ENCODE results near the gene BPIFB2.

BPIFB2 gene

DNA sequence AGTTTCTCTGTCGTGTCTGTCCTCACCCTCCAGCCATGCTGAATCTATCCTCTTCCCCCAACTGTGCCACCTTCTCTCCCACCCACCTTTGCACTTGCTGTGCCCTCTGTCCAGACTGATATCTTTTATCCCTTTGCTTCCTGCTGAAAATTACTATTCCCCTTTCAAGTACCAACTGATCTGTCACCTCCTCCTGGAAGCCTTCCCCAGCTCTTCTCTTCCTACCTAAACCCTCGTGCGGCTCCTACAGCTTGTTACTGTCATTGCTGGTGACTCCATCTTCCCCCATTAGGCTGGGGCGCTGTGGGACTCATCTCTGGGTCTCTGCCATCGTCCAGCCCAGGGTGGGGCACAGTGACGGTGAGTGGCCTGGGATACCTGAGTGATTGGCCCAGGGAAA is 25.1 kb downstream of the BPIFB2 start:
- TF ChIP-seq, protein P1, sequence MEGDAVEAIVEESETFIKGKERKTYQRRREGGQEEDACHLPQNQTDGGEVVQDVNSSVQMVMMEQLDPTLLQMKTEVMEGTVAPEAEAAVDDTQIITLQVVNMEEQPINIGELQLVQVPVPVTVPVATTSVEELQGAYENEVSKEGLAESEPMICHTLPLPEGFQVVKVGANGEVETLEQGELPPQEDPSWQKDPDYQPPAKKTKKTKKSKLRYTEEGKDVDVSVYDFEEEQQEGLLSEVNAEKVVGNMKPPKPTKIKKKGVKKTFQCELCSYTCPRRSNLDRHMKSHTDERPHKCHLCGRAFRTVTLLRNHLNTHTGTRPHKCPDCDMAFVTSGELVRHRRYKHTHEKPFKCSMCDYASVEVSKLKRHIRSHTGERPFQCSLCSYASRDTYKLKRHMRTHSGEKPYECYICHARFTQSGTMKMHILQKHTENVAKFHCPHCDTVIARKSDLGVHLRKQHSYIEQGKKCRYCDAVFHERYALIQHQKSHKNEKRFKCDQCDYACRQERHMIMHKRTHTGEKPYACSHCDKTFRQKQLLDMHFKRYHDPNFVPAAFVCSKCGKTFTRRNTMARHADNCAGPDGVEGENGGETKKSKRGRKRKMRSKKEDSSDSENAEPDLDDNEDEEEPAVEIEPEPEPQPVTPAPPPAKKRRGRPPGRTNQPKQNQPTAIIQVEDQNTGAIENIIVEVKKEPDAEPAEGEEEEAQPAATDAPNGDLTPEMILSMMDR (conservative IDR thresholded peaks at IDR 0.05; ENCODE audit: low read length) = no peak
- no peak for DNase-seq (ENCODE audit: low read depth)
- H3K4me3 ChIP-seq (ENCODE audit: low read length) = no peak overlapping the region

DNA sequence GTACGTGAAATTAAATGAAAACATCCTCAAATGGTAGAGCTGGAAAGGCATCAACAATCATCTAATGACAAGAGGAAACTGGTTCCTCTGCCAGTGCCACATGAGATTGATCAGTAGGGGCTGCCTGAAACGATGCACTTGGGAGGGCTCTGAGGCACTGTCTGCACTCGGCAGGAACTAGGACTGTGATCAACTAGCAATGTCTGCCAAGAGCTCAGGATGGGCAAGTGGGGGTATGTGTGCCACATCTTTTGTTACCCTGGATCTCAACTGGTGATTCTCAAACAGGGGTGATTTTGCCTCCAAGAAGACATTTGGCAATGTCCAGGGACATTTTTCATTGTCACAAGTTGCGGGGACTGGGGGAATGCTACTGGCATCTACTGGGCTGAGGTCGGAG is 25.9 kb downstream of the BPIFB2 start:
- H3K4me3 ChIP-seq (ENCODE audit: low read length) = no peak overlapping the region
- no peak for DNase-seq (ENCODE audit: low read depth)
- TF ChIP-seq, protein P1 (conservative IDR thresholded peaks at IDR 0.05; ENCODE audit: low read length) = no peak

DNA sequence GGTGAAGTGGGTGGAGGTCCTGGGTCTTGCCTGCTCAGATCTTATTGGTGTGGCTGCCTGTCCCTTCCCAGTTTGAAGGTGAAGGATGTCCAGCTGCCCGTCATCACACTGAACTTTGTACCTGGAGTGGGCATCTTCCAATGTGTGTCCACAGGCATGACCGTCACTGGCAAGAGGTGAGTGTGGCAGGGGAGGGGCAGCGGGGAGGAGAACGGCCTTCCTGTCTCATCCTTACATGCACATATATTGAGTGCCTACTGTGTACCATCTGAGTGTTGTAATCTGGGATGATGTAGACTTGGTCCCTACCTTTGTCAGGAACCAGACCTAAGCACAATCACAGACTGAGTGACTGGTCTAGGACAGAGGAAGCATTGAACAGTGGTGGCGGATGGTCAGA is 26.6 kb downstream of the BPIFB2 start:
- DNase-seq (ENCODE audit: low read depth) = no peak
- no peak overlapping the region for H3K4me3 ChIP-seq (ENCODE audit: low read length)
- TF ChIP-seq, protein P1 (conservative IDR thresholded peaks at IDR 0.05; ENCODE audit: low read length) = no peak

DNA sequence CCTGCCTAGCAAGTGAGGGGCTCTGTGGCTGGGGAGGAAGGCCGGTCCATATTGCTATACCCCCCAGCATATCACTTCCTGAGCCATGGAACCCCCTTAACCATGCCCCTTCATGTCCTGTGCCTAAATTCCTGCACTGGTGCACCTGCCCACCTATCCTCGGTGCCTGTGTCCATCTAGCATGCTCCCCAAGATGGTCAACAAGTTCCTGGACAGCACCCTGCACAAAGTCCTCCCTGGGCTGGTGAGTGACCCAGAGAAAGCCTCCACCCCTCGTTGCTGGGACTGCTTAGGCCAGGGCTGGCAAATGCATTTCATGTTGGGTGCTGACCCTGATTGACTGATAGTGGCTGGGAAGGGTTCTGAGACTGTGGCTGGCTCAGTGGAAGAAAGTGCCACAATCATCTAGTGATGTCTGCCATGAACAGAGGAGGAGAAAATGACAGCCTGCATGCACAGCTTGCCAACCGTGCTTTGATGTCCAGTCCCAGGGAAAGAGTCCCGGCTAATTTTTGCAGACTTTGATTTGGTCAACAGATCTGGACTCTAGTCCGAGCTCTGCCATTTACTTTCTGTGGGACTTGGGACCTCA is 27.5 kb downstream of the BPIFB2 start:
- no peak overlapping the region for H3K4me3 ChIP-seq (ENCODE audit: low read length)
- TF ChIP-seq, protein P1 (conservative IDR thresholded peaks at IDR 0.05; ENCODE audit: low read length) = no peak
- DNase-seq (ENCODE audit: low read depth) = no peak

DNA sequence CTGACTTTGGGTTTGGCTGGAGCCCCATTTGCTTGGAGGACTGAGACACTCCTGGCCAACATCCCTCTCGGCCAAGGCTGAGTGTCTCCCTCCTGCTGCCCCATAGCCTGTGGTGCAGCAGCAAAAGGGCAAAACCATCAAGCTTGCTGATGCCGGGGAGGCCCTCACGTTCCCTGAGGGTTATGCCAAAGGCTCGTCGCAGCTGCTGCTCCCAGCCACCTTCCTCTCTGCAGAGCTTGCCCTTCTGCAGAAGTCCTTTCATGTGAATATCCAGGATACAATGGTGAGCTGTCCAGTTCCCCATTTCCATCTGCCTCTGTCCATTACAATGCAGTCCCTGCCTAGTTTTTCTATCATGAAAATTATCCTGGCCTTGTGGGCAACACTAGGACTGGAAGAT is 30.0 kb downstream of the BPIFB2 start:
- no peak overlapping the region for H3K4me3 ChIP-seq (ENCODE audit: low read length)
- no peak for DNase-seq (ENCODE audit: low read depth)
- TF ChIP-seq, protein P1 (conservative IDR thresholded peaks at IDR 0.05; ENCODE audit: low read length) = no peak

DNA sequence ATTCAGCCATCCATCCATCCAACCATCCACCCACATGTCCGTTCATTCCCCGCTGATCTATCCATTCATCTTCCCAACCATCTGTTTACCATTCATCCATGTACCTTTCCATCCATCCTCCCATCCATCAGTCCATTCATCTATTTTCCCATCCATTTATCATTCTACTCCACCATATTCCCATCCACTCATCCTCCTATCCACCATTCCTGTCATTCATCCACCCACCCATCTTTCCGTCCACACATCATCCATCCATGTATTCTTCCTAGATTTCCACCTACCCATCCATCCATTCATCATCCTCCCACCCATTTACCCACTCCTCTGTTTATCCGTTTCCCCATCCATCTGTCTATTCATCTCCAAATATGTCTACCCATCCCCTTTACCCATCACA is 30.7 kb downstream of the BPIFB2 start:
- no peak overlapping the region for H3K4me3 ChIP-seq (ENCODE audit: low read length)
- TF ChIP-seq, protein P1 (conservative IDR thresholded peaks at IDR 0.05; ENCODE audit: low read length) = no peak
- no peak for DNase-seq (ENCODE audit: low read depth)

DNA sequence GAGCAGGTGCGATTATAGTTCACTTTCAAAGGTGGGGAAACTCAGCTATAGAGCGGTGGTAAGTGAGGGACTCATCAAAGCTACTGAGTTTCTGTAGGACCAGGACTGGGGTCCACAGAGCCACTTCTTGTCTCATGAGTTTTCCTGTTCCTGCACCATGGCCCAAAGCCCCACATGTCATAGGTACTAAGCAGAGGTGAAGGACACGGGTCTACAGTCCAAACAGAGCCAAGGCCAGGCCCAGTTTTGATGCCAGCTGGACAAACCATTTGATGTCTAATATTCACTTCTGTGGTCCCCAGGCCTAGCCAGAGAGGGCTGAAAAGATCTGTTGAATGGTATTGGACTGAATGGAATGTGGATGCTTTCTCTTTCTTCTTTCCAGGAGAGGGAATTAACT is 34.9 kb downstream of the BPIFB2 start:
- DNase-seq (ENCODE audit: low read depth) = no peak
- TF ChIP-seq, protein P1 (conservative IDR thresholded peaks at IDR 0.05; ENCODE audit: low read length) = no peak
- no peak overlapping the region for H3K4me3 ChIP-seq (ENCODE audit: low read length)

Data from AG10803 (cell line).